Progenitor cell of endocrine pancreas (in vitro differentiated cells): ENCODE data around the gene IRAK1BP1. TPM values are rescaled to one million over a fixed set of nuclear protein-coding genes. Genes with fewer than 3 reads are reported as not detected.
A peak's percentile ranks its signal among the peaks of the same experiment; 100 is the strongest.

Experiments used
- DNase-seq: peaks from one replicate; pipeline ENCODE4 v3.0.0; 2021; ENCODE audit warnings: low spot score; ENCODE audit not compliant: unreplicated experiment
- H3K27ac Mint-ChIP-seq: 2 replicates; pipeline ENCODE4 v1.8.0; 2021; ENCODE audit warnings: mild to moderate bottlenecking, moderate library complexity, mixed read lengths
- H3K27me3 Mint-ChIP-seq: 2 replicates; pipeline ENCODE4 v1.8.0; 2021; ENCODE audit warnings: mixed read lengths
- H3K36me3 Mint-ChIP-seq: 2 replicates; pipeline ENCODE4 v1.8.0; 2022; ENCODE audit warnings: mixed read lengths; ENCODE audit not compliant: insufficient read depth
- H3K4me1 Mint-ChIP-seq: 2 replicates; pipeline ENCODE4 v1.8.0; 2021; ENCODE audit warnings: low read depth, mixed read lengths
- H3K4me3 Mint-ChIP-seq: 2 replicates; pipeline ENCODE4 v1.8.0; 2021; ENCODE audit warnings: low read depth, mild to moderate bottlenecking, moderate library complexity, mixed read lengths
- H3K9me3 Mint-ChIP-seq: 2 replicates; pipeline ENCODE4 v1.8.0; 2021; ENCODE audit warnings: low read depth, mixed read lengths
- long read RNA-seq: library from polyadenylated mRNA; unstranded; transcript quantifications from one replicate; pipeline ENCODE4 v2.0.0, GENCODE V29; 2020
- total RNA-seq: library from RNA; stranded (reverse); gene quantifications from 2 replicates; pipeline ENCODE4 v1.2.1, GENCODE V29; 2021
- TF ChIP-seq, protein P1 (sequence below): fragments of 200-600 bp; sonication (generic); IDR thresholded peaks from one replicate; pipeline ENCODE4 v1.5.0; 2021; ENCODE audit warnings: antibody characterized with exemption, mild to moderate bottlenecking; ENCODE audit not compliant: unreplicated experiment

The IRAK1BP1 gene, protein sequence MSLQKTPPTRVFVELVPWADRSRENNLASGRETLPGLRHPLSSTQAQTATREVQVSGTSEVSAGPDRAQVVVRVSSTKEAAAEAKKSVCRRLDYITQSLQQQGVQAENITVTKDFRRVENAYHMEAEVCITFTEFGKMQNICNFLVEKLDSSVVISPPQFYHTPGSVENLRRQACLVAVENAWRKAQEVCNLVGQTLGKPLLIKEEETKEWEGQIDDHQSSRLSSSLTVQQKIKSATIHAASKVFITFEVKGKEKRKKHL
- total RNA-seq = 10.6 and 10.7 TPM in 2 replicates
- long read RNA-seq, partial matches to known transcripts = 6 of 25 reads
- long read RNA-seq, other reads (novel, unspliced or antisense) = 19 of 25 reads

GRCh38 chr6:78867370-78868040 is at the start of gene IRAK1BP1:
TSS of gene IRAK1BP1 (plus strand) at chr6:78867551. CDS start at chr6:78867577, 26 bp downstream.
- TF ChIP-seq, protein P1, sequence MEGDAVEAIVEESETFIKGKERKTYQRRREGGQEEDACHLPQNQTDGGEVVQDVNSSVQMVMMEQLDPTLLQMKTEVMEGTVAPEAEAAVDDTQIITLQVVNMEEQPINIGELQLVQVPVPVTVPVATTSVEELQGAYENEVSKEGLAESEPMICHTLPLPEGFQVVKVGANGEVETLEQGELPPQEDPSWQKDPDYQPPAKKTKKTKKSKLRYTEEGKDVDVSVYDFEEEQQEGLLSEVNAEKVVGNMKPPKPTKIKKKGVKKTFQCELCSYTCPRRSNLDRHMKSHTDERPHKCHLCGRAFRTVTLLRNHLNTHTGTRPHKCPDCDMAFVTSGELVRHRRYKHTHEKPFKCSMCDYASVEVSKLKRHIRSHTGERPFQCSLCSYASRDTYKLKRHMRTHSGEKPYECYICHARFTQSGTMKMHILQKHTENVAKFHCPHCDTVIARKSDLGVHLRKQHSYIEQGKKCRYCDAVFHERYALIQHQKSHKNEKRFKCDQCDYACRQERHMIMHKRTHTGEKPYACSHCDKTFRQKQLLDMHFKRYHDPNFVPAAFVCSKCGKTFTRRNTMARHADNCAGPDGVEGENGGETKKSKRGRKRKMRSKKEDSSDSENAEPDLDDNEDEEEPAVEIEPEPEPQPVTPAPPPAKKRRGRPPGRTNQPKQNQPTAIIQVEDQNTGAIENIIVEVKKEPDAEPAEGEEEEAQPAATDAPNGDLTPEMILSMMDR = peak; percentile 37
- DNase-seq = peak; percentile 69
- peaks cover 9% of the 10 kb centered on the region for H3K36me3 Mint-ChIP-seq
- H3K4me1 Mint-ChIP-seq = peaks cover 10% of the 10 kb centered on the region
- H3K27me3 Mint-ChIP-seq = no peaks in the 10 kb centered on the region
- peak within 1 kb of the TSS; percentile 99 for H3K4me3 Mint-ChIP-seq
- H3K9me3 Mint-ChIP-seq = no peaks in the 10 kb centered on the region
- H3K27ac Mint-ChIP-seq = peak within 1 kb of the TSS; percentile 98

- Mint-ChIP-seq H3K27ac (no peak overlapping the region), H3K36me3 (no peaks in the 10 kb centered on the region), H3K9me3 (peaks cover 8% of the 10 kb centered on the region), H3K27me3 (no peaks in the 10 kb centered on the region), H3K4me3 (no peak overlapping the region), H3K4me1 (no peaks in the 10 kb centered on the region)
- no peak for DNase-seq
- TF ChIP-seq, protein P1 = no peak
These were observed 43.3 kb upstream of the IRAK1BP1 start for GRCh38 chr6:78824045-78824444.

DNA sequence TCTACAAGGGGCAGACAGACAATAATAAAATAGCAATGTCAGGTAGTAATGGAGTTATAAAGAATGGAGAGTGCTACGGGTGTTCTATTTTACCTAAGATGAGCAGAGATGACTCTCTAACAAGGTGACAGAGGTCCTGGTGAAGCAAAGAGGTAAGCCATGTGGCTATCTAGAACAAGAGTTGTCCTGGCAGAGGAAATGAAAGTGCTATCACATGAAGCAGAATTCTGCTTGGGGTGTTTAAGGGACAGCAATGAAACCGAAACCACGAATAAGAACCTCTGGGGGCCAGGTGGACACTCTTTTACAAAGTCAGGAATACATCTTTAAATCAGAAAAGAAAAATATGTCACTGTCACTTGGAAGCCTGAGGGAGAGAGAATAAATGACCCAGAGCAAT is 37.9 kb upstream of the IRAK1BP1 start:
- Mint-ChIP-seq H3K9me3 (no peaks in the 10 kb centered on the region), H3K4me3 (no peak overlapping the region), H3K27ac (no peak overlapping the region), H3K36me3 (no peaks in the 10 kb centered on the region), H3K4me1 (no peaks in the 10 kb centered on the region), H3K27me3 (no peaks in the 10 kb centered on the region)
- no peak for DNase-seq
- TF ChIP-seq, protein P1 = no peak

DNA sequence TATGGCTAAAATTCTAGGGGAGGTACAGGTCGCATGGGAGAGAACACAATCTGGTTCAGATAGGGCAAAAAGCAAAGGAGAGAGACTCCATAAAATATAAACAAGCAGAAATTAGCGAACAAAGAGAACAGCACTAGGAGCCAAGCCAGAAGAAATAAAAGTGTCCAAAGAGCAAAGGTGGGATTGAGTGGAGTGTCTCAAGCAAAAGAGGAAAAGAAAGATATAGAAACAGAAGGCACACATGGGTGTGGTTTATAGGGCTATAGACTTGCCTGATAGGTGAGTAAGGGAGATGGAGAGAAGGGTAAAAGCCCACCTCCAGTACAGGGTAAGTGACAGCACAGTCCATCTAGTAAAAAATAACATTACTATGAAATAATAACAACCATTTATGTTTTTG is 36.5 kb upstream of the IRAK1BP1 start:
- Mint-ChIP-seq H3K27me3 (no peaks in the 10 kb centered on the region), H3K4me1 (no peaks in the 10 kb centered on the region), H3K36me3 (no peaks in the 10 kb centered on the region), H3K9me3 (no peaks in the 10 kb centered on the region), H3K27ac (peak overlapping the region; percentile 8), H3K4me3 (no peak overlapping the region)
- TF ChIP-seq, protein P1 = no peak
- no peak for DNase-seq

- Mint-ChIP-seq H3K4me1 (no peaks in the 10 kb centered on the region), H3K9me3 (no peaks in the 10 kb centered on the region), H3K4me3 (no peak overlapping the region), H3K27ac (no peak overlapping the region), H3K36me3 (no peaks in the 10 kb centered on the region), H3K27me3 (no peaks in the 10 kb centered on the region)
- TF ChIP-seq, protein P1 = no peak
- no peak for DNase-seq
These were observed 35.9 kb upstream of the IRAK1BP1 start for GRCh38 chr6:78831492-78831891.
